HEK293 (cell line): ENCODE data around the gene PUM2.

Experiments
- BCL11A ChIP-seq: fragments of 450-650 bp; formaldehyde crosslinking; IDR thresholded peaks from 2 replicates; pipeline ENCODE4 v1.5.1; 2016; ENCODE audit warnings: low read depth, missing biosample characterization, missing genetic modification characterization
- CTCF ChIP-seq: fragments of 450-650 bp; formaldehyde crosslinking; IDR thresholded peaks from 2 replicates; pipeline ENCODE4 v1.5.1; 2016; ENCODE audit warnings: missing biosample characterization, missing genetic modification characterization
- KLF1 ChIP-seq: fragments of 450-650 bp; formaldehyde crosslinking; IDR thresholded peaks from 2 replicates; pipeline ENCODE4 v1.5.1; 2016; ENCODE audit warnings: missing biosample characterization, missing genetic modification characterization
- PATZ1 ChIP-seq: fragments of 450-650 bp; formaldehyde crosslinking; IDR thresholded peaks from 2 replicates; pipeline ENCODE4 v1.5.1; 2016; ENCODE audit warnings: missing biosample characterization, missing genetic modification characterization
- REPIN1 ChIP-seq: fragments of 450-650 bp; formaldehyde crosslinking; IDR thresholded peaks from 2 replicates; pipeline ENCODE4 v1.5.1; 2017; ENCODE audit warnings: missing biosample characterization, missing genetic modification characterization, low read depth
- SP3 ChIP-seq: fragments of 450-650 bp; formaldehyde crosslinking; IDR thresholded peaks from 2 replicates; pipeline ENCODE4 v1.5.1; 2016; ENCODE audit warnings: missing biosample characterization, missing genetic modification characterization
- ZBTB1 ChIP-seq: fragments of 450-650 bp; formaldehyde crosslinking; IDR thresholded peaks from 2 replicates; pipeline ENCODE4 v1.5.1; 2016; ENCODE audit warnings: missing biosample characterization, missing genetic modification characterization
- ZBTB10 ChIP-seq: fragments of 450-650 bp; formaldehyde crosslinking; IDR thresholded peaks from 2 replicates; pipeline ENCODE4 v1.5.1; 2016; ENCODE audit warnings: missing biosample characterization, missing genetic modification characterization
- ZBTB8A ChIP-seq: fragments of 450-650 bp; formaldehyde crosslinking; IDR thresholded peaks from 2 replicates; pipeline ENCODE4 v1.5.1; 2016; ENCODE audit warnings: missing biosample characterization, missing genetic modification characterization
- ZNF138 ChIP-seq: fragments of 450-650 bp; formaldehyde crosslinking; IDR thresholded peaks from 2 replicates; pipeline ENCODE4 v1.5.1; 2016; ENCODE audit warnings: missing biosample characterization, missing genetic modification characterization, borderline replicate concordance
- ZNF596 ChIP-seq: fragments of 450-650 bp; IDR thresholded peaks from 2 replicates; pipeline ENCODE4 v1.5.0; 2018; ENCODE audit warnings: missing biosample characterization, mild to moderate bottlenecking, missing genetic modification characterization, moderate library complexity
- ZNF670 ChIP-seq: fragments of 450-650 bp; formaldehyde crosslinking; IDR thresholded peaks from 2 replicates; pipeline ENCODE4 v1.5.1; 2016; ENCODE audit warnings: missing biosample characterization, missing genetic modification characterization, low read depth

GRCh38 chr2:20384953-20385352 lies 34.3 kb upstream of the PUM2 start:
- TF ChIP-seq ZNF670 (tag by site-specific recombination) (no peak), BCL11A (tag by site-specific recombination) (no peak), REPIN1 (tag by site-specific recombination) (no peak), CTCF (tag by site-specific recombination) (no peak), ZBTB10 (no peak), ZNF596 (tag by site-specific recombination) (no peak), ZNF138 (tag by site-specific recombination) (no peak), ZBTB8A (tag by site-specific recombination) (no peak), ZBTB1 (tag by site-specific recombination) (no peak), PATZ1 (no peak), SP3 (tag by site-specific recombination) (no peak), KLF1 (tag by site-specific recombination) (no peak)
